HPDE6-E6E7 (cell line): ENCODE results near the gene HACE1.

Experiments
- DNase-seq: peaks from one replicate; pipeline ENCODE4 v3.0.0; 2011; ENCODE audit warnings: missing footprints; ENCODE audit errors: extremely low spot score

The HACE1 gene

DNA sequence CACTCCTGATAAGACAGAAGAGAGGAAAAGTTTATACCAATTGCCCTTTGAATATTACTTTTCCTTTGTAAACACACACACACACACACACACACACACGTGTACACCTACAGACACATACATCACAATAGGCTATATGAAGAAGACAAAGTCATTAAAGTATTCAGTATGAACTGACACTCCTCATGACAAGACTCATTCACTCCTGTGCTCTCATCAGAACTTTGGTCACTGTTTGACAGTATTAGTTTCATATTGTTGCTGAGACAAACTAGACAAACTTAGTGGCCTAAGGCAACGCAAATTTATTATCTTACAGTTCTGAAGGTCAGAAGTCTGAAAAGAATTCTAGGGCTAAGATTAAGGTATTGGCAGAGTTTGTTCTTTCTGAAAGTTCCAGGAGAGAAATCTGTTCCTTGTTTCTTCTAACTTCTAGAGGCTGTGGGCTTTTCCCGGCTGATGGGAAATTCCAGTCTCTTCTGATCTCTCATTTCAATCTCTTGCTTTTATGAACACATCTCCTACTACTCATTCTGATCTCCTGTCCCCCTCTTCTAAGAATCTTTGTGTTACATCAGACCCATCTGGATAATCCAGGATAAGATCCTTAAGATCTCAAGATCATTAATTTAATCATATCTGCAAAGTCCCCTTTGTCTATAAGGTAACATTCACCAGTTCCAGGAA lies 171.3 kb downstream of the HACE1 start:
- DNase-seq = no peak

- DNase-seq = no peak
These were observed 173.1 kb downstream of the HACE1 start for GRCh38 chr6:104686550-104687175.

DNA sequence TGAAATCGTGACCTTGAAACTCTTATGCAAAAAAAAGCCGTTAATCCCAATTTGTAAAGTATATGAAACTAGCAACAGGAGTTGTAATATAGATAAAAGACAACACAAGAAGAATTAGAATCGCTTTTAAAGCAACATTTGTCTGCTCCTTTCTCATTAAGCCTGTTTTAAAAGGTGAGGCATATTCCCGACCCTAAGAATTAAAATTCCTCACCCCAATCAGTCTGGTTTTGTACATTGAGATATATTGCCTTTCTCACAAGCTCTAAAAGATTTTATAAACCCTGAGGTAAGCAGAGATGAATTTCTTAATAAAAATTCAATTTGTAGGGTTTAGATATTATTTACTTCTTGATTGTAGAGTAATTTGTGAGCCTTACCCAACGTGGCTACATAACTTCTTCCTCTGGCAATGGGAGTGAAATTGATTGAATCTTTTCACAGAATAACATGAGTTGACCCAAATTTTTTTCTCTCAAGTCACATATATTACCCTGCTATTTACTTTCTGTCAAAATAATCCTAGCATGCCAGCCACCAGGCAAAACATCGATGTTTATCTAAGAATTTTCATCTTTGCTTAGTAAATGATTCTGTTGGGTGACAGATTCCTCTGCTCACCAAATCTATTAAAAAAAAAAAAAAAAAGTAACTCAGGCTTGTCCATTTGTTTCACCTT lies 173.7 kb downstream of the HACE1 start:
- DNase-seq = no peak

DNA sequence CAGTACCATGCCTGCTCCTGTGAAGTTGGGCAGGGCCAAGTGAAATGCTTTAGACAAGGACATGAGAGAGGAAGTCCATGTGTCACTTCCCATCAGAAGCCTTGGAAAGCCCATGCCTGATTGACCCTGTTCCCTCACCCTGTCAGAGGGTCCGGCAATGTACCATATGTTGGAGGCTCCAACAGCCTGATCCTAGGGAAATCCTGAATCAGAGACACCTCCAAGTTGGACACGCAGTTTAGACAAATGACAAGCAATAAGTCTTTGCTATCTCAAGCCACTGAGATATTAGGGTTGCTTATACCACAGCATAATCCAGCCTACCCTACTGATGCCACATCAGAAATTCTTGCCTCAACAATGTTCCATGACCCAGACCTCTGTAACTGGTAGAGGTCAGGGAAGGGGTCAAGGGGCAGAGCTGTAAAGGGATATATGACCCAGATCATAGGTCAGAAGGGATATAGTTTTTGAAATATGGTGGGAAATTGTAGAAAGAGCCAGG lies 174.8 kb downstream of the HACE1 start:
- no peak for DNase-seq

GRCh38 chr6:104683809-104684208 lies 175.9 kb downstream of the HACE1 start:
- DNase-seq = no peak

GRCh38 chr6:104682722-104683643 lies 176.7 kb downstream of the HACE1 start:
- DNase-seq = peak; percentile 39

DNA sequence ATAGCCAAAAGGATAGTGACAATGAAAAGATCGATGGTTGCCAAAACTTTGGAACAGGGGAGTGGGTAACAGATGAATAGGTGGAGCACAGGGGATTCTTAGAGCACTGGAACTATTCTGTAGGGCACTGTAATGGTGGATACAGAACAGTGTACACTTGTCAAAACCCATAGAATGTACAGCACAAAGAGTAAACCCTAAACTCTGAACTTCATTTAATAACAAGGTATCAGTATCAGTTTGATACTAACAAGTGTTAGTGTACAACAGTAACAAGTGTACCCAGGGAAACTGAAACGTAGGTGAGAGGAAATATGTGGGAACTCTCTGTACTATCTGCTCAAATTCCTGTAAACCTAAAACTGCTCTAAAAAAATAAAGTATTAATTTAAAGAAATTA lies 179.2 kb downstream of the HACE1 start:
- no peak for DNase-seq

DNA sequence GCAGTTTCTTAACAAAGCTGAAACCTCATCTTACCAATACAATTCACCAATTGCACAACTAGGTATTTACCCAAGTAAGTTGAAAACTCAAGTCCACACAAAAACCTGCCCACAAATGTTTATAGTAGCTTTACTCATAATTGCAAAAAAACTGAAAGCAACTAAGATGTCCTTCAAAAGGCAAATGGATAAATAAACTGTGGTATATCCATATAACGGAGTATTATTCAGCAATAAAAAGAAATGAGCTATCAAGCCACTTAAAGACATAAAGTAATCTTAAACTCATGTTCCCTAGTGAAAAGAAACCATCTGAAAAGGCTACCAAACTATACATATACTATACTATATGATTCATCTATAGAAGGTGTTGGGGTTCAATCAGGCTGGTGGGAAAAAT lies 179.7 kb downstream of the HACE1 start:
- DNase-seq = no peak
